H1 (cell line): Measurements from ENCODE around the gene RELT. TPM values are rescaled to one million over a fixed set of nuclear protein-coding genes. Genes with fewer than 3 reads are reported as not detected.

Experiments
- CREB1 ChIP-seq: IDR thresholded peaks from 2 replicates; pipeline ENCODE4 v1.6.1; 2012; ENCODE audit warnings: inconsistent platforms
- KDM1A ChIP-seq: fragments of 200-600, 300-600 bp; sonication (generic); IDR thresholded peaks from 2 replicates; pipeline ENCODE4 v1.7.1; 2016; ENCODE audit warnings: mild to moderate bottlenecking, low read length, borderline replicate concordance
- MAFK ChIP-seq: IDR thresholded peaks from 2 replicates; pipeline ENCODE4 v1.6.1; 2012; ENCODE audit warnings: low read depth, mild to moderate bottlenecking, improper control_type of control experiment, low read length
- SAP30 ChIP-seq: fragments of 300-600 bp; sonication (generic); IDR thresholded peaks from 2 replicates; pipeline ENCODE4 v1.7.1; 2012; ENCODE audit warnings: low read length, moderate library complexity, mild to moderate bottlenecking, inconsistent platforms; ENCODE audit not compliant: insufficient read depth, insufficient replicate concordance
- SP4 ChIP-seq: IDR thresholded peaks from 2 replicates; pipeline ENCODE4 v1.6.1; 2012; ENCODE audit warnings: low read length, inconsistent platforms
- TBP ChIP-seq: IDR thresholded peaks from 2 replicates; pipeline ENCODE4 v1.6.1; 2011; ENCODE audit warnings: low read depth, low read length, improper control_type of control experiment
- YY1 ChIP-seq: IDR thresholded peaks from 2 replicates; pipeline ENCODE4 v1.6.1; 2011; ENCODE audit warnings: low read depth, mild to moderate bottlenecking, low read length
- polyA plus RNA-seq, 7 experiments: library from polyadenylated mRNA; depleted of rRNA in 3 of 7; stranded (reverse) in 5 of 7; unstranded in 2 of 7; fragments of >200 nt in 5 of 7; fragments of 200-250 nt in 2 of 7; gene quantifications; 1 replicate in 5 of 7; 2 replicates in 1 of 7; 4 replicates in 1 of 7; pipeline versions ENCODE4 v1.2.1 to v1.2.3, GENCODE V29; 2011 to 2013; ENCODE audit warnings: missing spikeins in 2 of 7, mixed read lengths in 2 of 7
- total RNA-seq: library from RNA; stranded (reverse); fragmentation: NEBNext Ultra II Directional; extraction: Animal tissue kit (Norgen Biotek cat#: 25700); gene quantifications from 2 replicates; pipeline ENCODE4 v1.2.1, GENCODE V29; 2021

The RELT gene
- total and polyA plus RNA-seq, 2 of the 8 experiments (the other 6 are each of a cell fraction or from before 2014, with no cell fraction given): 3.4 to 5.7 TPM

- no peak for TF ChIP-seq KDM1A
- TF ChIP-seq SP4: no peak
- no peak for TF ChIP-seq YY1
- TF ChIP-seq SAP30: no peak
- TF ChIP-seq MAFK: no peak
- TF ChIP-seq TBP: no peak
- TF ChIP-seq CREB1: no peak
- TF ChIP-seq, all 59 proteins: peak for 0
Observed at GRCh38 chr11:73390601-73391565, 14.7 kb downstream of the RELT start (continued).
